ENCODE data around the gene GTF2E1. TPM values are rescaled to one million over a fixed set of nuclear protein-coding genes. Genes with fewer than 3 reads are reported as not detected.
"Not testable (repeated sequence)": the region's sequence is repeated elsewhere in the genome, so short reads cannot be mapped to it uniquely, and the experiment has no call there.

GTF2E1 gene
- total RNA-seq (2014; rRNA removed; shearing (Covaris generic)), result 31.6 and 32.3 TPM in 2 replicates

- Histone ChIP-seq H3K4me3 (peak within 1 kb of the TSS; percentile 94), H3K27me3 (no peaks in the 10 kb centered on the region), H3K9me3 (replicated peaks) (no peaks in the 10 kb centered on the region), H3K4me1 (0 out of 2 replicates have a peak, but pooled peaks cover 6% of the 10 kb centered on the region), H3K36me3 (no peaks in the 10 kb centered on the region; the same call in 1 of the 2 replicates), H3K27ac (peak within 1 kb of the TSS; percentile 96)
- peak; percentile 98 to 99 for DNase-seq
Measured at GRCh38 chr3:120742198-120742848, at the start of gene GTF2E1, which contains the start of gene RABL3. TSS of gene GTF2E1 (plus strand) at chr3:120742744. CDS start at chr3:120750553, 7,809 bp downstream. TSS of gene RABL3 (minus strand) at chr3:120742516. CDS start at chr3:120742507, 9 bp downstream.

- DNase-seq, result no peak
Measured at GRCh38 chr3:120693439-120694171, 48.9 kb upstream of the GTF2E1 start.

GRCh38 chr3:120699333-120699732 is 43.2 kb upstream of the GTF2E1 start:
- Histone ChIP-seq H3K9me3 (replicated peaks) (no peaks in the 10 kb centered on the region), H3K27me3 (no peaks in the 10 kb centered on the region), H3K36me3 (no peaks in the 10 kb centered on the region), H3K27ac (no peak overlapping the region), H3K4me3 (no peak overlapping the region), H3K4me1 (no peaks in the 10 kb centered on the region)
- DNase-seq, result no peak

More at GRCh38 chr3:120693439-120694171, 48.9 kb upstream of the GTF2E1 start:
- H3K4me3 ChIP-seq, result no peak overlapping the region
- no peaks in the 10 kb centered on the region for H3K27me3 ChIP-seq
- H3K36me3 ChIP-seq, result no peaks in the 10 kb centered on the region
- no peaks in the 10 kb centered on the region for H3K9me3 ChIP-seq (replicated peaks)
- H3K4me1 ChIP-seq, result peaks cover 3% of the 10 kb centered on the region; the same call in 1 of the 2 replicates
- H3K27ac ChIP-seq, result no peak overlapping the region

GRCh38 chr3:120705884-120706582 is 36.5 kb upstream of the GTF2E1 start:
- no peak overlapping the region for H3K4me3 ChIP-seq
- no peaks in the 10 kb centered on the region for H3K9me3 ChIP-seq (replicated peaks)
- H3K4me1 ChIP-seq, result no peaks in the 10 kb centered on the region
- no peaks in the 10 kb centered on the region for H3K27me3 ChIP-seq
- no peak for DNase-seq
- no peak overlapping the region for H3K27ac ChIP-seq
- H3K36me3 ChIP-seq, result no peaks in the 10 kb centered on the region

DNA sequence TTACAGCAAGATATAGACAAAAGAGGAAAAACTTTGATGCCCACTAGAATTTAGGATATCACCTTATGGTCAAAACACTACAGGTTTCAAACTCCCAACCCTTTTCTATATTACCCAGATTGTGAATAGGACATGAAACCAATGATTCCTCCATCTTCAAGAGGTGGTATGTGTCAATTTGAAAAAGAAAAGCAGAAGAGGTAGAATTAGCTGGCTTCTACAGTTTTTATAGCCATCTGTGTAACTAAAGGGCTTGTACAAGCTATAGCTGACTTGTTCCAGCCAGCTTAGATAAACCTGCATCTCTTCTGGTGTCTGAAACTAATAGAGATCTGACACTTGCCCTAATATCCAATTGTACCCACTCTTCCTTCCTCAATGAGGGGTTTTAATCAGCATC is 35.6 kb upstream of the GTF2E1 start:
- H3K27ac ChIP-seq, result no peak overlapping the region

DNA sequence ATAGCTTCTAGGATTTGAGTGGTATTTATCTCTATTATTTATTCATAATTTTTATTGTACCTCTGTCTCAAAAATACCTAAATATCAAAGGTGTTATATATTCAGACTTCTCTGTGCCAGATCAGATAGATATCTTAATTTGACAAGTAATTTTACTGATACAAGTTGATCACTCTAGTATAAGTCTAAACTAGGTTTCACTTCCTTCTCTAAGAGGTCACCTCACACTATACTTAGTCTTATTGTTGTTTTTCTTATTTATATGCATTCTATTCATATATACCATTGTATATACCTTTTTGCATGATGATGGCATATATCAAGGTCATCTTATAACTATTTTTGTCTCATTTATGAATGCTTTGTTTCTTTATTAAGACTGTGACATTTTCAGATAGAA is 34.1 kb upstream of the GTF2E1 start:
- no peak for DNase-seq
- Histone ChIP-seq H3K9me3 (replicated peaks) (no peaks in the 10 kb centered on the region), H3K27ac (no peak overlapping the region), H3K4me3 (no peak overlapping the region), H3K27me3 (no peaks in the 10 kb centered on the region), H3K36me3 (no peaks in the 10 kb centered on the region), H3K4me1 (no peaks in the 10 kb centered on the region)

More for the DNA sequence above, 35.6 kb upstream of the GTF2E1 start:
- DNase-seq, result no peak
- no peak overlapping the region for H3K4me3 ChIP-seq
- H3K4me1 ChIP-seq, result no peaks in the 10 kb centered on the region
- H3K9me3 ChIP-seq (replicated peaks), result no peaks in the 10 kb centered on the region
- H3K36me3 ChIP-seq, result no peaks in the 10 kb centered on the region
- H3K27me3 ChIP-seq, result no peaks in the 10 kb centered on the region

- Histone ChIP-seq H3K9me3 (replicated peaks) (no peaks in the 10 kb centered on the region), H3K27me3 (no peaks in the 10 kb centered on the region), H3K4me1 (no peaks in the 10 kb centered on the region), H3K4me3 (no peak overlapping the region), H3K36me3 (no peaks in the 10 kb centered on the region), H3K27ac (no peak overlapping the region)
- DNase-seq, result no peak
Measured at GRCh38 chr3:120710369-120710768, 32.2 kb upstream of the GTF2E1 start.

- DNase-seq, result no peak
- Histone ChIP-seq H3K4me3 (no peak overlapping the region), H3K9me3 (replicated peaks) (no peaks in the 10 kb centered on the region), H3K27ac (no peak overlapping the region), H3K4me1 (no peaks in the 10 kb centered on the region), H3K36me3 (no peaks in the 10 kb centered on the region), H3K27me3 (no peaks in the 10 kb centered on the region)
Measured at GRCh38 chr3:120713262-120713661, 29.3 kb upstream of the GTF2E1 start.

- not testable (repeated sequence) for H3K27ac ChIP-seq; DNase-seq; H3K36me3 ChIP-seq; H3K4me3 ChIP-seq; H3K27me3 ChIP-seq; H3K4me1 ChIP-seq; H3K9me3 ChIP-seq (replicated peaks)
Measured at GRCh38 chr3:120719167-120719834, 23.2 kb upstream of the GTF2E1 start.

DNA sequence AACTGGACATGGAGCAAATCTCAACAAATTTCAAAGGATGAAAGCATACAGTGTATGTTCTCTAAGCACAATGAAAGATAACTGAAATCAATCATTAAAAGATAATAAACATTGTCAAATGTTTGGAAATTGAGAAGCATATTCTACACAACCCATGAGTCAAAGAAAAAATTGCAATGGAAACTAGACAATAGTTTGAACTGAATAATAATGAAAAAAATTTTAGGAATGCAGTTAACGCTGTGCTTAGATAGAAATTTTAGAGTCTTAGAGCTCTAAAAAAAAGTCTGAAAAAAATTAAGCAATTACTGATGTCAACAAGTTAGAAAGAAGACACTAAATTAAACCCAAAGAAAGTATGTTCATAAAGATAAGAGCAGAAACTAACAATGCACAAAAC is 15.8 kb upstream of the GTF2E1 start:
- H3K27ac ChIP-seq, result no peak overlapping the region
- peaks cover 3% of the 10 kb centered on the region; the same call in 1 of the 2 replicates for H3K9me3 ChIP-seq (replicated peaks)
- no peak overlapping the region for H3K4me3 ChIP-seq
- no peaks in the 10 kb centered on the region for H3K4me1 ChIP-seq
- no peak for DNase-seq
- no peaks in the 10 kb centered on the region for H3K27me3 ChIP-seq
- peaks cover 6% of the 10 kb centered on the region; the same call in 1 of the 2 replicates for H3K36me3 ChIP-seq

DNA sequence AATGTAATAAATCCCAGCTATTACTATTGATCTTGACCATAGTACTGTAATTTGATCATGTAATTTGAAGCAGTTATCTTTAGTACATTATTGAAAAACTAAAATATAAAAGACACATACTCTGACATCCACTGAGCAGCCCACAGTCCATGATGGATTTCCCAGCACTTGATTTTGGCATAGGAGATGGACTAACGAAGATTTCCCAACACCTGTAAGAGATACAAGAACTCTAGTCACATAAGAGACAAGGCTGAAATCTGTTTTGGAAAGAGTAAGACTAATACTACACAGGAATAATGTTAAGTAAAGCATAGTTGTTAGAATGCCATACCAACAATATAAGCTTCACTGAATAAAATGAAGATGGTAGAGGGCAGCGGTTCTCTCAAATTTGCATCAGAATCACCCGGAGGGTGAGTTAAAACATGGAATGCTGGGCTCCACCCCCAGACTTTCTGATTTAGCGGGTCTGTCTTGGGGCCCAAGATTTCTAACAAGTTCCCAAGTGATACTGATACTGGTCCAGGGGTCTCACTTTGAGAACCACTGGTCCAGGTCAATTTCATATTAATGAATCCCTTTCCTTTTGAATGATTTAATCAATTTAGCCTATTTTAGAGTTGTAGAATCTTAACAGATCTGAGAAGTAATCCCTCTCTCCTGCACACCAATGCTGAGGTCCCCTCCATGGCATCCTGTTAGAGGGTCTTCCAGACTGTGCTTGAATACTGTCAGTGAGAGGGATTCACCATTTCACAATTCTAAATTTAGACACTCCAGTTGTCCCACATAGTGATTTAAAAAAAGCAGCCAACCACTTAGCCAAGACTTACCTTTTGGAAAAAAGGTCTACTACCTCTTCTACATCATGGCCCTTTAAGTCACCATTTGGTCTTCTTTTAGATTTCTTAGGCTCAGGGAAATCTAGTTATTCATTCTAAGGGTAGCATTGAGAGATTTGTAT is 11.7 kb upstream of the GTF2E1 start:
- Histone ChIP-seq H3K4me1 (no peaks in the 10 kb centered on the region), H3K36me3 (peaks cover 6% of the 10 kb centered on the region; the same call in 1 of the 2 replicates), H3K4me3 (no peak overlapping the region), H3K27ac (no peak overlapping the region), H3K27me3 (no peaks in the 10 kb centered on the region), H3K9me3 (replicated peaks) (no peaks in the 10 kb centered on the region)
- DNase-seq, result no peak

- H3K36me3 ChIP-seq; H3K4me1 ChIP-seq; DNase-seq; H3K9me3 ChIP-seq (replicated peaks); H3K4me3 ChIP-seq; H3K27me3 ChIP-seq; H3K27ac ChIP-seq: not testable (repeated sequence)
Measured at GRCh38 chr3:120738006-120738405, 4.5 kb upstream of the GTF2E1 start.

DNA sequence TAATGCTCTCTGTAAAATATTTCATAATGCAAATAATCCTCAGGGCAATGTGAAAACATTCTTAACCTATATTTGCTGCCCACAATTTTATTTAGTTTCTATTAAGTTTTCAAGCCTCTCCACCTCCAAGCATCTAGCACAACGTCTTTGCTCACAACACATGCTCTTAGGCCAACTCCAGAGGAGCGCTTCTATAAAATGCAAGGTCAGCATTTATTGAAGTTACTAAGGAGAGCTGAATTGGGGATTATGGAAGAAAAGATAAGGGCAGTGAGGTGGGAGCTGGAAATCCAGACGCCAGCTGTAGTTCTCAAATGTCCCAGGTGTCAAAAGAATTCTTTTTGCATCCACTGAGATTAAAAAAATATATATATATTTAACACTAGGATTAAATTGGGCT is 1.2 kb upstream of the GTF2E1 start:
- H3K4me3 ChIP-seq, result peak overlapping the region; percentile 94
- 0 out of 2 replicates have a peak, but pooled peaks cover 6% of the 10 kb centered on the region for H3K4me1 ChIP-seq
- DNase-seq, result no peak
- H3K27ac ChIP-seq, result no peak overlapping the region
- no peaks in the 10 kb centered on the region; the same call in 1 of the 2 replicates for H3K36me3 ChIP-seq
- no peaks in the 10 kb centered on the region for H3K27me3 ChIP-seq
- peaks cover 3% of the 10 kb centered on the region; the same call in 1 of the 2 replicates for H3K9me3 ChIP-seq (replicated peaks)

Data from SJCRH30 (cell line).